Lower leg skin (tissue), 3 donors: ENCODE results near the gene EIPR1.

Experiments used
- CTCF ChIP-seq, 3 donors: fragments of 450-650 bp; IDR thresholded peaks; one replicate each; pipeline ENCODE4 v1.5.1; 2016; ENCODE audit warnings: antibody characterized with exemption in 3 of 3, mild to moderate bottlenecking in 3 of 3, moderate library complexity in 2 of 3
- POLR2A ChIP-seq, 2 donors: fragments of 450-650 bp; IDR thresholded peaks; one replicate each; pipeline ENCODE4 v1.6.1; 2016 to 2017; ENCODE audit warnings: antibody characterized with exemption in 2 of 2, mild to moderate bottlenecking in 1 of 2, moderate library complexity in 1 of 2

- no peak for TF ChIP-seq POLR2A (IDR thresholded peaks at IDR 0.05)
- no peak for TF ChIP-seq CTCF (IDR thresholded peaks at IDR 0.05)
Measured at GRCh38 chr2:3184167-3184566, 193.5 kb downstream of the EIPR1 start.
